Heart left ventricle (tissue), 13 donors: Measurements from ENCODE around the gene MAGI1.

Source experiments
- CTCF ChIP-seq, 12 donors: fragments of 200-600 bp; sonication (generic) in 4 of 12; IDR thresholded peaks; one replicate each; pipeline versions ENCODE4 v1.5.0 to v1.8.0; 2018 to 2022; ENCODE audit warnings: antibody characterized with exemption in 12 of 12, mild to moderate bottlenecking in 5 of 12
- POLR2A ChIP-seq, 2 donors: fragments of 450-650 bp; IDR thresholded peaks; one replicate each; pipeline ENCODE4 v1.6.1; 2017; ENCODE audit warnings: antibody characterized with exemption in 2 of 2, mild to moderate bottlenecking in 2 of 2, moderate library complexity in 2 of 2
- donor health status: ischemic (EF 13 %, LVEDD 7.1; RV severe dilation, severe dysfunction).
- donor health status: DM: no; HTN: yes; CAD: no.
- donor health status: DM: no; HTN: no; CAD: no.
- donor health status: ischemic (EF 25% LVEDD 6.9; RV normal size, moderate dysfunction).
- donor health status: ischemic (EF 25% LVEDD 5.7; RV mildly dilated, moderate dysfunction).
- donor health status: ischemic (EF 35%, LVEDD 5.7; RV mildly dilated, moderate dysfunction).
- donor health status: nonischemic (EF 11% LVEDD 7.7; RV severe dilation, severe dysfunction).
- donor health status: DM: yes; HTN: yes; CAD: no.
- donor health status: PGD.
- donor health status: ischemic (EF 29% LVEDD 5.4; RV normal size, mild dysfunction).
- donor health status: nonischemic (EF 23%, LVEDD 6.1; RV moderate dilation, normal function).

- peak in 9 of 12 donors; percentile 22 to 52 (median 41) for TF ChIP-seq CTCF (IDR thresholded peaks at IDR 0.05)
- no peak for TF ChIP-seq POLR2A (IDR thresholded peaks at IDR 0.05)
Measured at GRCh38 chr3:65425880-65426279, 612.8 kb downstream of the MAGI1 start.
